ENCODE results near the gene RMI2.

RMI2 gene

DNA sequence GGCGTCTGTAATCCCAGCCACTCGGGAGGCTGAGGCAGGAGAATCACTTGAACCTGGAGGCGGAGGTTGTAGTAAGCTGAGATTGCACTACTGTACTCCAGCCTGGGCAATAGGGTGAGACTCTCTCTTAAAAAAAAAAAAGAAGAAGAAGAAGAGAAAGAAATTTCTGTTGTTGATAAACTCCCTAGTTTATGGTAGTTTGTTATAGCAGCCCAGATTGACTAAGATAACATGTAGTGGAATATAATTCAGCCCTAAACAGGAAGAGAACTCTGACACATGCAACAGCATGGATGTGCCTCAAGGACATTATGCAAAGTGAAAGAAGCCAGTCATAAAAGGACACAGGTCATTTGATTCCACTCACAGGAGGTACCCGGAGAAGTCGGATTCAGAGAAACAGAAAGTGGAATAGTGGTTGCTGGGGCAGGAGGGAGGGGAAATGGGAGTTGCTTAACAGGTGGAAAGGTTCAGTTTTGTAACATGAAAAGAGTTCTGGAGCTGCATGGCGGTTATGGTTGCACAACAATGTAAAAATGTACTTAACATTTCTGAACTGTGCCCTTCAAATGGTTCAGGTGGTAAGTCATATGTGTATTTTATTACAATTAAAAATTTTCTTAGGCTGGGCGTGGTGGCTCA lies 38.1 kb upstream of the RMI2 start:
- in situ Hi-C loops (cut with MboI; ENCODE audit: low pct_unique_long_range_greater_than_20kb, low sequenced_read_pairs, unreplicated experiment) = no loop called here
- no peak for DNase-seq (ENCODE audit: low spot score)
- TF ChIP-seq, protein P1, sequence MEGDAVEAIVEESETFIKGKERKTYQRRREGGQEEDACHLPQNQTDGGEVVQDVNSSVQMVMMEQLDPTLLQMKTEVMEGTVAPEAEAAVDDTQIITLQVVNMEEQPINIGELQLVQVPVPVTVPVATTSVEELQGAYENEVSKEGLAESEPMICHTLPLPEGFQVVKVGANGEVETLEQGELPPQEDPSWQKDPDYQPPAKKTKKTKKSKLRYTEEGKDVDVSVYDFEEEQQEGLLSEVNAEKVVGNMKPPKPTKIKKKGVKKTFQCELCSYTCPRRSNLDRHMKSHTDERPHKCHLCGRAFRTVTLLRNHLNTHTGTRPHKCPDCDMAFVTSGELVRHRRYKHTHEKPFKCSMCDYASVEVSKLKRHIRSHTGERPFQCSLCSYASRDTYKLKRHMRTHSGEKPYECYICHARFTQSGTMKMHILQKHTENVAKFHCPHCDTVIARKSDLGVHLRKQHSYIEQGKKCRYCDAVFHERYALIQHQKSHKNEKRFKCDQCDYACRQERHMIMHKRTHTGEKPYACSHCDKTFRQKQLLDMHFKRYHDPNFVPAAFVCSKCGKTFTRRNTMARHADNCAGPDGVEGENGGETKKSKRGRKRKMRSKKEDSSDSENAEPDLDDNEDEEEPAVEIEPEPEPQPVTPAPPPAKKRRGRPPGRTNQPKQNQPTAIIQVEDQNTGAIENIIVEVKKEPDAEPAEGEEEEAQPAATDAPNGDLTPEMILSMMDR (IDR thresholded peaks at IDR 0.05; ENCODE audit: extremely low read depth, insufficient read depth, missing control alignments) = no peak

GRCh38 chr16:11307639-11308492 lies 37.4 kb upstream of the RMI2 start:
- in situ Hi-C loops (cut with MboI; ENCODE audit: low pct_unique_long_range_greater_than_20kb, low sequenced_read_pairs, unreplicated experiment) = no loop called here
- TF ChIP-seq, protein P1 (IDR thresholded peaks at IDR 0.05; ENCODE audit: extremely low read depth, insufficient read depth, missing control alignments) = no peak

DNA sequence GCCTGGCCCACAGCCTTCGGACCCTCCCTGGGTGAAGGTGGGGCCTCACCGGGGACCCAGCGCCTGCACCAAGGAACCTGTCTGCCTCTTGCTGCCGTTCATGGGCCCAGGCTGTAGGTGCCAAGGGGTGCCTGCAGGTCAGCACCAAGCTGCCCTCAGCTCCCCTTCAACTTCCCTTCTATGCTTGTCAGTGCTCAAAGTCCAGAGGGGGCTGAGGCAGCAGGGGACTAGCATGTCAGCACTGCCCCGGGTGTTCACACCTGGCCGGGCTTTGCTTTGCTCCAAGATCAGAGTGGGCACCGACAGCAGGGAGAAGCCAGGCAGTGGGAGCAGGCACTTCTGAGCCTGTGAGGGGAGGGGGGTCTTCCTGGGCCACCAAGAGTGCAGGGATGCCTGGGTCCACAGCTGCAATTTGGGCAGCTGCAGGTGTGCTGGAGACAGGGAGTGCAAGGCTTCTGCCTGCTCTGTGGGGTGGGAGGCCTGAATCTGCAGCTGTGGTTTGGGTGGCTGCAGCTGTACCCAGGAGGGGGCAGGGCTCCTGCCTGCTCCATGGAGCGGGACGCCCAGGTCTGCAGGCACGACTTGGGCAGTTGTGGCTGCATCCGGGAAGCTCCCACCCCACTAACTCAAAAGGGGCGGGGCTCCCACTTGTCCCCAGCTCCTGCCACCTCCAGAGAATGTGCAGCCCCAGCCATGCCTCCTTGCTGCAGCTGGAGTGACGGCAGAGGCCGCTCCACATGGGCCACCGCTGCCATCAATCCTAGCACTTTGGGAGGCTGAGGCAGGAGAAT lies 36.6 kb upstream of the RMI2 start:
- in situ Hi-C loops (cut with MboI; ENCODE audit: low pct_unique_long_range_greater_than_20kb, low sequenced_read_pairs, unreplicated experiment) = no loop called here
- TF ChIP-seq, protein P1 (IDR thresholded peaks at IDR 0.05; ENCODE audit: extremely low read depth, insufficient read depth, missing control alignments) = no peak
- no peak for DNase-seq (ENCODE audit: low spot score)

More at GRCh38 chr16:11307639-11308492, 37.4 kb upstream of the RMI2 start:
- DNase-seq (ENCODE audit: low spot score) = no peak

- TF ChIP-seq, protein P1 (IDR thresholded peaks at IDR 0.05; ENCODE audit: extremely low read depth, insufficient read depth, missing control alignments) = no peak
- in situ Hi-C loops (cut with MboI; ENCODE audit: low pct_unique_long_range_greater_than_20kb, low sequenced_read_pairs, unreplicated experiment) = no loop called here
- DNase-seq (ENCODE audit: low spot score) = no peak
Observed at GRCh38 chr16:11309895-11310633, 35.2 kb upstream of the RMI2 start.

DNA sequence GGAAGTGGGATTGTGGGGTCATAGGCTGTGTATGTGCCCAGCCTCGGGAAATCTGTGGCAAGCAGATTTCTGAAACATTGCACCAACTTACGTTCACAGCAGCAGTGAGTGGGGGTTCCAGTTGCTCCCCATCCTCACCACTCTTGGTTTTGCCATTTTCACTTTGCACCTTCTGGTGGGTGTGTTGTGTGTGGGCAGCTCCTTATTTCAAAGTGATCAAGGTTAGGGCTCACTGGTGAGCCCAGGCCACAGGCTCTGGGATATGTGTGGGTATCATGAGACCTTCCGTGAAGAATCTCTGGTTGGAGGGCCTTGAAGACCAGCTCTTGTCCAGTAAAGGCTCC lies 34.7 kb upstream of the RMI2 start:
- TF ChIP-seq, protein P1 (IDR thresholded peaks at IDR 0.05; ENCODE audit: extremely low read depth, insufficient read depth, missing control alignments) = no peak
- in situ Hi-C loops (cut with MboI; ENCODE audit: low pct_unique_long_range_greater_than_20kb, low sequenced_read_pairs, unreplicated experiment) = no loop called here
- no peak for DNase-seq (ENCODE audit: low spot score)

Measured in GM13977 (cell line).